GM19023 (cell line): ENCODE data around the gene KCNQ5.
"Not testable (repeated sequence)": the region's sequence is repeated elsewhere in the genome, so short reads cannot be mapped to it uniquely, and the experiment has no call there.

ENCODE experiments used
- ATAC-seq: cut with Tn5 transposase; IDR thresholded peaks from one replicate; pipeline ENCODE4 v1.9.1; 2021; ENCODE audit warnings: mild to moderate bottlenecking, moderate library complexity; ENCODE audit not compliant: unreplicated experiment

Gene KCNQ5

DNA sequence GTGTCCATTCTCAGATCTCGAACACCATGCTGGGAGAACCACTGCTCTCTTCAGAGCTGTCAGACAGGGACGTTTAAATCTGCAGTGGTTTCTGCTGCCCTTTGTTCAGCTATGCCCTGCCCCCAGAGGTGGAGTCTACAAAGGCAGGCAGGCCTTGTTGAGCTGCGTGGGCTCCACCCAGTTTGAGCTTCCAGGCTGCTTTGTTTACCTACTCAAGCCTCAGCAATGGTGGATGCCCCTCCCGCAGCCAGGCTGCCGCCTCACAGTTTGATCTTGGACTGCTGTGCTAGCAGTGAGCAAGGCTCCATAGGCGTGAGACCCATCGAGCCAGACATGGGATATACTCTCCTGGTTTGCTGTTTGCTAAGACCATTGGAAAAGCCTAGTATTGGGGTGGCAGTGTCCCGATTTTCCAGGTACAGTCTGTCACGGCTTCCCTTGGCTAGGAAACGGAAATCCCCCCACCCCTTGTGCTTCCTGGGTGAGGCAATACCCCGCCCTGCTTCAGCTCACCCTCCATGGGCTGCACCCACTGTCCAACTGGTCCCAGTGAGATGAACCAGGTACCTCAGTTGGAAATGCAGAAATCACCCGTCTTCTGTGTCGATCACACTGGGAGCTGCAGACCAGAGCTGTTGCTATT, 362.4 kb downstream of the KCNQ5 start:
- not testable (repeated sequence) for ATAC-seq

DNA sequence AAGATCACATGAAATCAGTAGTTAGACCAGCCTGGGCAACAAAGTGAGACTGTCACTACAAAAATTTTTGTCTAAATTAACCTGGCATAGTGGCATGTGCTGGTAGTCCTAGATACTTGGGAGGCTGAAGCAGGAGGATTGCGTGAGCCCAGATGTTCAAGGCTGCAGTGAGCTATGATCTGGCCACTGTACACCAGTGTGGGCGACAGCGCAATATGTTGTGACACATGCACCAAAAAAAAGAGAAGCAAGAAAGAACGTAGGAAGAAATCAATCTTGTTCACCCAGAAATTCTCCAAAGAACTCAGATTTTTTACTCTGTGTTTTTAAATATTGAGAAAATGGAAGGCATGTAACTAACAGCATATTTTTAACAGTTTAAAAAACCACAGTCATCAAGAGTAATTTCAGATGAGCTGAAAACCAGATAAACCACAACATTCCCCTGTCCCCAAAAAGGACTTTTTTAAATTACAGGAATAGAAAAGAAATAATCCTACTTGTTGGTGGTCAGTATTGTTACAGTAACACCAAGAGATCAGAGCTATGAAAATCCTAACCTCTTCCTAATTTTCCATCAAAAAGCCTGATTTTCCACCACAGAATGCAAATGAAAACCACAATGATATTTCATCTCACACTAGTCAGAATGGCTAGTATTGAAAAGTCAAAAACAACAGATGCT, 363.3 kb downstream of the KCNQ5 start:
- no peak for ATAC-seq

DNA sequence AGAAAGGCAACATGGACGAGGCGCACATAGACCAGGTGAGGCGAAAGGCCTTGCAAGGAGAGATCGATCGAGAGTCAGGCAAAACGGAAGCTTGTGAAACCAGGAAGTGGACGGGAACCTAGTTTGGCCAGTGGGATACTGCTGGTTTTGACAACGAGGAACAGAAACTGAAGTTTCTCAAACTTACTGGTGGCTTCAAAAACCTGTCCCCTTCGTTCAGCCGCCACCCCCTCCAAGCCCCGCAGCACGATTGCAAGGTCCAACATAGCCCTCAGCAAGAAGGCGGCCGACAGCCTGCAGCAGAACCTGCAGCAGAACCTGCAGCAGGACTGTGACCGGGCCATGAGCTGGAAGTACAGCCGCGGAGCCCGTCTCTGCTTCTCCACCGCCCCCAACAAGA, 365.4 kb downstream of the KCNQ5 start:
- no peak for ATAC-seq

DNA sequence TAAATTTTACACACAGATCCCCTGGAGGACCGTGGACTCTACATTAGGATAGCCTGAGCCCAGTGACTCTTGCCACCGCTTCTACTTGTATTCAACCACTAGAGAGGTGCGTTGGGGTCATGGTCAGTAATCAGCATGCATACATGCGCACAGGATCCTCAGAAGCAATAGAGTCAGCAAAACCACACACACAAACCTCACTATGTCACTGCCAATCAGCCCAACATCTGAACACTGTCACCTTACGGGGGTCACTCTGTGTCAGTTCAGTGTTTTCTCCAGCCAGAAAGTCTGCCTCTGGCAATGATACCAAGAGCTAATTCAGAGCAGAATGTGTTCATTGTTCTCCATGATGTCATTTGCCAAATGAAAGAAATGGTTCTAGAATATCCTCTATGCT, 378.1 kb downstream of the KCNQ5 start:
- ATAC-seq = no peak

DNA sequence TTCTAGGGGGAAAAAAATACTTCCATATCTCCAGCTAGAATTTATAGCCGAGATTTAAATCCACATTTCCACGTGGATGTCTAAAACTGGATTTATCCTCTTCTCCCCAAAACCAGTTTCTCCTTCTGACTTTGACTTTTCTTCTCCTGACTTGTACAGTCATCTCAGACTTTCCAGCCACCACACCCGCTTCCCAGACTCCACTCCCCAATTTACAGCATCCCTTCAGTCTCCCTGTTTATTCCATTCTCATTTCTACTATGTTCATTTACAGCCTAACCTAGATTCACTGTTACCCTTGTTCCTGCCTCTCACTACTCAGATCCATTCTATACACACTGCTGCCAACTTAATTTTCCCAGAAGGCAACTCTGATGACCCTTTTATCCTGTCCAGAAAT, 378.6 kb downstream of the KCNQ5 start:
- ATAC-seq = no peak

DNA sequence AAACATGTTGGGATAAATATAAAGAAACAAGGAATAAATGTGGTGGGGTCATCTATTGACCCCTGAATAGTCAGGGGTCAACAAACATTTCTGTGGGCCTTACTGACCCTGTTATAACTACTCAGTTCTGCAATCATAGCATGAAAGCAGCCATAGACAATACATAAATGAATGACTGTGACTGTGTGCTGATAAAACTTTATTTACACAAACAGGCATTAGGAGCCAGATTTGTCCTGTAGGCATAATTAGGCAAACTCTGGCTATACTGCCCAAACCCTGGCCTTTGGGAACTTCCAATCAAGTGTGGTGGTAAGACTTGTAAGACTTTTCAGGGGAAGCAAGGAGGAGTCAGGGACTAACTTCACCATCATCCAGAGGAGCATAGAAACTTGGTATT, 380.7 kb downstream of the KCNQ5 start:
- no peak for ATAC-seq

DNA sequence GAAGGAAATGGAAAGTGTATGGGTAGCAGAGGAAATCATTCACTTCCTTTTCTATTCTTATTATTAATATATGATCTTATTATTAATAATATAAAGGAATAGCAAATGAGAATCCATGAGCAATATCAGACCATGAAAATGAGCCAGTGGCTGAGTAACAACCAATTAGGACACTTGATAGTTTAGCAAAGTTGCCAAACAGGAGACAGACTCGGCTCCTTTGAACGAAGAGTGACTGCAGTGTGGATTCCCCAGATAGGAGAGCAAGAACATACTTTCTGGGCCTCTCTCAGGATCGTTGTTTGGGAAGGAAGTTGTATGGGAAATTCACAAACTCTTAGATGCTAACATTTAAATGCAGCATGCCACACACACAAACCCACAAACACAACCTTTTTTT, 381.4 kb downstream of the KCNQ5 start:
- no peak for ATAC-seq

DNA sequence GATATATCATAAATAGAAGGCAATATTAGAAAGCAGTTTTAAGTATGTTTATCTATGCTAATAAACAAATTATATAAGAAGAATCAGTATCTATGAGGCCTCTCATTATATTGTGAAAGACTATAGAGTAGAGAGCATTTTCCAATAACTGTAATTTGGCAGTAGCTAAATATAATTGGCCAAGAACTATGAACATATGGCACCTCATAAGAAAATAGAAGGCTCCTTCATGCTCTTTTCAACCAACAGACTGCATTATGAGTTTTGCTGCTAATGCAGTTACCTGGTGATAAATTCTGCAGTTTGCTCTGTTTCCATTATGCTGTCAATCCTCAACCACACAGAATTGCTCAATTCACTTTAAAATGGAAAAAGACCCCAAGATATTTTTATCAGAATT, 382.4 kb downstream of the KCNQ5 start:
- no peak for ATAC-seq

DNA sequence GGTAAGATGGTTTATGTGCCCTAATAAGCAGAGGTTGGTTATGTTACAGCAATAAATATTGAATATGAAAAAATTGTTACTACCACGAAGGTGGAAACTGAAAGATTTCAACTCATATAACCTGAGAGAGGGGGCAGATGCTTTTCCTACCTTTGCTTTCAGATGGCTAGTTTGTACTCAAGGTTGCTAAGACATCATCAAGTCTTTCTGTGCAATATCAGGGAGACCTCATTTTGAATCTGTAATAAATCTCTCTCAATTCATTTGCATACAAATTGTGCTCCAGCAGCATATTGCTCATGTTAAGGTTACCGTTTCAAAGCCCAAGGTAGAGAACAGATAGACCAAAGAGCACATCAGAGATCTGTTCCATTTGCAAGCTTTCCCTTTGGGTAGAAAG, 383.0 kb downstream of the KCNQ5 start:
- no peak for ATAC-seq

DNA sequence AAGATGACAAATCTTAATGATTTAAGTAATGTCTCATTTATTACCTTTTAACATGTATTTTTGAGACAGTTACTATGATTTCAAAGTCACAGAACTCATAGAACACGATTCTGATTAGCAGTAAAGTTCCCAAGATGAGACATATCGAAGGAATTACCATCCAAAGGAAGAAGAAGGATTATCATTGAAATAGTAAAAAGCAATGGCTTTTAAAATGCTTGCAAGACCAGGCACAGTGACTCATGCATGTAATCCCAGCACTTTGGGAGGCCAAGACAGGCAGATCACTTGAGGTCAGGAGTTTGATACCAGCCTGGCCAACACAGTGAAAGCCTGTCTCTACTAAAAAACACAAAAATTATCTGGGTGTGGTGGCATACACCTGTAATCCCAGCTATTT, 384.3 kb downstream of the KCNQ5 start:
- no peak for ATAC-seq

DNA sequence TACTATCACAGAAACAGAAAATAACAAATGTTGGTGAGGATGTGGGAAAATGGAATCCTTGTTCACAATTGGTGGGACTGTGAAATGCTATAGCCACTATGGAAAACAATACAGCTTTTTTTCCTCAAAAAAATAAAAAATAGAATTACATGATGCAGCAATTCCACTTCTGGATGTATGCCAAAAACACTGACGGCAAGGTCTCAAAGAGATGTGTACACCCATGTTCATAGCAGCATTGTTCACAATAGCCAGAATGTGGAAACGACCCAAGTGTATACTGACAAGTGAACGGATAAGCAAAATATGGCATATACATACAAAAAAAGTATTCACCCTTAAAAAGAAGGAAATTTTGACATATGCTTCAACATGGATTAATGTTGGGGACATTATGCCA, 390.1 kb downstream of the KCNQ5 start:
- ATAC-seq = no peak

DNA sequence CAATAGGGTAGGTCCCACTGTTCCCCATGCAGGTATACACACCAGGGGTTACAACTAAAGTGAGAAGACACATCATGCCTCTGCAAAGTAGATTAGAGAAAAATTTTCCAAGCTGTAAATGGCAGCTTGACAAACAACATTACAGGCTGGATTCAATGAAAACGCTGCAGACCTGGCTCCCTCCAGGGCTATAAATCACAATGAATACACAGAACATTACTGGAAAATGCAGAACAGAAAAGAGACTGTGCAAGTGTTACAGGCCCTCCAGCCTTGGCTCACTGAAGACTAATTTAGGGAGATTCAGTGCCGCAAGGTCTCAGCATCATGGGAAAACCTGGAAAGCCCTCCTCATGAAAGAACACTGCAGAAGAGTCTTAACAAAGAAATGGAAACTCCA, 395.6 kb downstream of the KCNQ5 start:
- ATAC-seq = no peak

DNA sequence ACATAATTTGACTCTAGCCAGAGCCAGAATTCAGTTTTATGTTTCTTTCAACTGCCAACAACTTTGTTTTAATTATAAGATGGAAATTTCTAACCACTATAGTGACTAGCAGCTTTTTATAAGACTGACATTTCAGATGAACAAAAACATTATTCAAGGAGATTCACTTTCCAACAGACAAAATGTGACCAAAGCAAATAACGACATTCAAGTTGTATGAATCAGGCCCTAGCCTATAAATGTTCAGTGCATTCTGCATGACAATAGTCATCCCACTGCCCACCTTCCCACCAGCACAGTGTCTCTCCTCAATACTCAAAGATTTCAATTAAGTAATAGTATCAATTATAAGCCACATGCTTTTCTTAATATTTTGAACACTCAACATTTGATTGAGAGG, 402.7 kb downstream of the KCNQ5 start:
- ATAC-seq = no peak

DNA sequence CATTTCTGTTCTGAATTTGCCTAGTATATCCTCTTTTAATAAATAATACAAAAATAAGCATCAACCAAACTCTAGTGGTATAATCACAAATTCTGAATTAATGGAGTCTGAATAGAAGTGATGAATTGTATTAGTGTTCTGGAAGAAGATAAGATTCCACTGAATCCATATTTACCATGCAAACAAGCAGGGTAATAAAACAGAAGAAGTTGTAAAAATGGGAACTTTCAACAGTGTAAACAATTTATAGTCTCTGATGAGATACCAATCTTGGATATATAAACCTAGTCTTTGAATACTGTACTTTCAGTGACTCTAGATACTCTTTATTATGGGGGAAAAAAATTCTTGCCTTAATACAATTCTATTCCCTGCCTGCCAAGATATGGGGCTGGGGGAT, 405.8 kb downstream of the KCNQ5 start:
- no peak for ATAC-seq

DNA sequence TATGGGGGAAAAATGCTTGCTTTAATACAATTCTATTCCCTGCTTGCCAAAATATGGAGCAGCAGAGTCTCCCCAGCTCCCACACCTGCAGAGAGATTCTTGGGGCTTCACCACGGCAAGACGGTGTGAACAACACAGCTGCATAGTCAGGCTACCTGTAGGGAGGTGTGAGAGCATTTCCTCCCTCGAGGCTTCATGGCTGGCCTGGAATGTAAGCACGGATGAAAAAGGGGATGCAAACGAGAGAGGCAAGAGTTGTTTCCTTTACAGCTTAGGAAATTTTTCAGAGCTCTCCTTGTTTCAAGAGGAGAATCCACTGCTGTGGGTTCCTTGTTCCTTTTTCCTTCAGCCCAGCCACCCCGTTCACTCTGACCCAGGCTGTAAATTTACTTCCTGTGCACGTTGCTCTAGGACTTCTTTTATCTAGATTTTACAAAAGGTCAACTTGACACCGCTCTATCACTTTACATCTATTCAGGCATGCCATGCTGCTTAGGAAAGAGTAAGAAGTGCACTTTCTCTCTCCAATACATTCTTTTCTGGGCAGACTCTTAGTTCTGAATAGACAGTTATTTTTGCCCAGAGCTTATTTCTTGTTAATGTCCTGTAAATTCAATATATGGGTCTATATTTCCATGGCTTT, 406.4 kb downstream of the KCNQ5 start:
- ATAC-seq = no peak

DNA sequence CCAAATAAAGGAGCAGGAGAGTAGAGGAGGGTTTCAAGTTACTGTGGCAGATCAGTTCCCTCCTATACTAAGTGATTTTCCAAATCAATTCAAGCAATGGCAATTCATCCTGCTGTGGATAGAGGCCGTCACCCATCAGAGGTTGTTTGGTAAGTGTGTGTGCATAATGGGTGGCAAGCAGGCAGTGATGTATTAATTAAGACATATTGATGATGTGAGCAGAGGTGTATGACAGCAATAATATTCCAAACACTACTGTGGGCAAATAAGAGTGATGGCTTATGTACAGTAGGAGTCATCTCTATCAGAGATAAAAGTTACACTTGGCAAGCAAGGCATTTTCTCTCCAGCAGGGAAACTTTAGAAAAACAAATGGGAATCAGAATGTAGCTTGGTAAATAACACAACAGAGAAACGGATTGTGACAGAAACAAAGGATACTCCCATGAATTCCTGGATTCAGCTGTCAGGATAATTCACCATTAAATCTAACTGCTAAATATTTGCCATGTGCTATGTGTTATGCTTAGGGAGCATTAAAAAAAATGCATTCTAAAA, 407.1 kb downstream of the KCNQ5 start:
- no peak for ATAC-seq

DNA sequence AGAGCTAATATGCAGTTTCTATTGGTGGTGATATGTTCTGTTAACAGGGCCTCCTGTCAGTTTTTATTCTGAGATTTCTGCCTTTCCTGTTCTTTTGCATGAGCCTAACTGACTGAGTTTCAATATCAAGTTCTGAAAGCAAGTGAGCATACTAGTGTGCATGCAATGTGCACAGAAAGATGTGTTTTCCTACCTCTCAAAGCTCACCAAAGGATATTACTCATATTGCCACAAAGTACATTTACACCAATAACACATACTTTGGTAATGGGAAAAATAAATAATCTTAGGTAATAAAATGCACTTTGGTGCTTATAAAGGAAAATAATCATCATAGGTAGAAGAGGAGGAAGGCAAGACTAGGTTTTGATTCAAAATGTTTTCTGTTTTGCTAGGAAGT, 408.4 kb downstream of the KCNQ5 start:
- peak; percentile 61 for ATAC-seq

DNA sequence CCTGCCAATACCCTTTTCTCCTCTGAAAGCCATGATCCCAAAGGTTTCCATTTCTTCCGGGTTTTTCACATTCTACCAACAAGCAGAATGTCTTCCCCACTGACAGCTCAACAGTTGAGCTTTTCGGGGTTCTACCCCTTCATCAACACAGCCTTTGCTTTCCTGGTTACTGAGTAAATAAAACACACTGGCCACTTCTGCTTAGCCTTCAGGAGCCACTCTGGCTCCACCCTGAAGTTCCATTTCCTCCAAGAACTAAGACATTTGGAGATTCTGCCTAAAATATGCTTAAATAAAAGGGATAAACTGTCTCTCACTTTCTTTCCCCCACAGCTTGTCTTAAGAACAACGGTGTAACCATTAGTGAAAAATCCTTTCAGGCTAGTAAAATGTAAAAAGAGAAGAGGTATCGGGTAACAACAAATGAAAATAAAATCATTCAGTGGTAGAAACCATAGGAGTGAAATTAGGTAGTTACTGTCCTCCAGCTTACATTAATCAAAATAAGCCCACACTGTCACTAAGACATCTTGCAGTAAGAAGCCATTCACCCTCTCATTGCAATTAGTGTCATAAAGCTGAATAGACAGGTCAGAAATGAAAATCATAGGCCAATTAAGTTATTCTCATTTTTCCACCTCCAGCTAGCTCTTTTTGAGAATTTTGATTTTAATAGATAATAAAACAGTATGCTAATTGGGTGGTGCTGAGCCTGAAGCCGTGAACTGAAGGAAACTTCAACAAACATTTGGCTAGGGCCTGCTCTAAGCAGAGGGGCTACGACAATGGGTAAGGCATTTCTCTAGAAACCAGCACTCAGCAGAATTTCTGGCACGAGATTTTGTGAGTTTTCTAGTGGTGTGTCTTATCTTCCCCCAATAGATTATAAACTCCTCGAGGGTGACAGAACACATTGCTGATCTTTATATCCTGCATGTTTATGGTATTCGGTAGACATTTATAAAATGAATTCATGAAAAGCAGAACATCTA, 409.2 kb downstream of the KCNQ5 start:
- no peak for ATAC-seq

DNA sequence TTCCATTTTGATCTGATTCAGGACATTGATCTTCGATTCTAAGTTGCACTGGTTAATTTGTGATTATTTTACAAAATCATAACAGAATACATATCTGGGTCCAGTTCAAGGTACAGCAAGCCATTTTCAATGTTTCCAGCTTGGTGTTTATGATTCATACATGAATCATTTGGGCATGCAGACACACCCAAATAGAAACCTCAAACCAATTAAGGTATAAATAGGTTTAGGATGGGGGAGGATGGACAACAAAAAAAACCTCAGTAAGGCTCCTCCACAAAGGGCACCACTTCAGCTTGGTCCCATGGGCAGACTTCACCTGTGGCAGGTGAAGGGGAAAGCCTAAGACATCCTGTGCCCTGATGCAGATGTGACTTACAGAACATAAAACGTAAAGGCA, 410.7 kb downstream of the KCNQ5 start:
- ATAC-seq = no peak

DNA sequence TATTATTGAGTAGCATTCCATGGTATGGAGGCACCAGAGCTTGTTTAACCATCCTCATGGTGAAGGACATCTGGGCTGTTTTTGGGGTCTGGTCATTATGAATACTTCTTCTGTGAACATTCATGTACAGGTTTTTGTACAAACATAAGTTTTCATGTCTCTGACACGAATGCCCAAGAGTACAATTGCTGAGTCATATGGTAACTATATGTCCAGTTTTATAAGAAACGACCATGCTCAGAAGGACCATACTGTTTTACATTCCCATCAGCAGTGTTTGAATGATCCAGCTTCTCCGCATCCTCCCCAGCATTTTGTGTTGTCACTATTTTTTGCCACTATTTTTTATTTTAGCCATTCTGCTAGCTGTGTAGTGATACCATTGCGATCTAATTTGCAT, 414.8 kb downstream of the KCNQ5 start:
- no peak for ATAC-seq

DNA sequence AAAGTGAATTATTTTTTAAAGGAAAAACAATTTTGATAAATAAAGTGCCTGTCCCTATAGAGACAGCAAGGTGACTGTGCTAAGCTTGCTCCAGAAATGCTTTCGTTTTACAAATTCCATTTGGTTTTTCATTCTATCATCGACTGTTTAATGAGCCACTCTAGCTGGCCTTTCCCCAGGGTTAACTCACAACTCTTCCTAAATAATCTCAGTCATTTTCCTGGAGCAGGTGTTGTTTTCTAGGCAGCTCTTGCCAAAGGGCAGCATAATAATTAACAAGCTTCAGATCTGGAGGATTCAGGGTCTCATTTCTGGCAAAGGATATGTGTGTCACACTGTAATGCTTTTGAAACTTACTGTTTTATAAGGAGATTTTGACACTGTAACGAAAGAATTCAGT, 419.2 kb downstream of the KCNQ5 start:
- ATAC-seq = no peak
